ENCODE measurements around the gene DMBX1.

DNA sequence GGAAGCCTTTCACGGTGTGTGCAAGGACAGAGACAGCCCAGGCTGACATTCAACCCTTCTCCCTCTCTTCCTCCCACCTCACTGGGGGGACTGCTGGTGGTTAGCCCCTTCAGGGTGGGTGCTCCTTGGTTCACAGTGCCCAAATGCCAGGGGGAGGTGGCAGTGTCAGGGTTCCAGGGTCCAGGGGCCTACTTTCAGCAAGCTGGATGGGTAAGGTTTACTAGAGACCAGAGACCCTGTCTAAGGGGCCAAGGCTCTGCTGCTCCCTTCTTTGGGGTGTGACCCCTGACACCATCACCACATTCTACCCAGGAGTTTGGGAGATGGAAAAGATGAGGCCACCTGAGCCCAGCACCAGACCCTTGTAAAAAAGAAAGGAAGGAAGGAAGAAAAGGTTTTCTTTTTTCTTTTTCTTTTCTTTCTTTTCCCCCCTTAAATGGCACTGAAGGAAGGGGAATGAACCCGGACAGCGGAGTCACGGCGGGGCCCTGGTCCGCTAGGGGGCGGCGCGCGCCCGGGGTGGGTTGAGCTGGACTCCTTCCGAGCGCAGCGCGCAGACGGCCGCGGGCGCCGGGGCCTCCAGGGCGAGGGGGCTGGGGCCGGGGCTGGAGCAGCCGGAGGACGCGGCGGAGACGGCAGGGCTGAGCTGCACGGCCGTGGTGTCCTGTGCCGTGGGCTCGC lies 43.0 kb downstream of the DMBX1 start:
- no peak for TF ChIP-seq RCOR1 (IDR thresholded peaks at IDR 0.05; ENCODE audit: low read depth, low read length)
- peak; percentile 65 for TF ChIP-seq CTCF (IDR thresholded peaks at IDR 0.05)
- no peak for TF ChIP-seq CEBPB (IDR thresholded peaks at IDR 0.05)
- TF ChIP-seq GATA3 (IDR thresholded peaks at IDR 0.05; ENCODE audit: borderline replicate concordance) = no peak
- TF ChIP-seq CHD2 (IDR thresholded peaks at IDR 0.05; ENCODE audit: low read length, partially characterized antibody) = no peak
- TF ChIP-seq JUNB (IDR thresholded peaks at IDR 0.05) = no peak
- peak; percentile 36 to 46; a peak in 4 of 5 replicates for TF ChIP-seq RAD21 (conservative IDR thresholded peaks at IDR 0.05 in 1 of 2, IDR thresholded peaks at IDR 0.05 in 1 of 2)
- 0 out of 2 replicates have a peak, but pooled peaks have one; percentile 26 for TF ChIP-seq POLR2A (IDR thresholded peaks at IDR 0.05; ENCODE audit: low read length)
- TF ChIP-seq RNF2 (IDR thresholded peaks at IDR 0.05; ENCODE audit: borderline replicate concordance, low read depth) = no peak

Data from A549 (cell line).